Measurements from ENCODE around the gene ZFHX3.

The ZFHX3 gene

DNA sequence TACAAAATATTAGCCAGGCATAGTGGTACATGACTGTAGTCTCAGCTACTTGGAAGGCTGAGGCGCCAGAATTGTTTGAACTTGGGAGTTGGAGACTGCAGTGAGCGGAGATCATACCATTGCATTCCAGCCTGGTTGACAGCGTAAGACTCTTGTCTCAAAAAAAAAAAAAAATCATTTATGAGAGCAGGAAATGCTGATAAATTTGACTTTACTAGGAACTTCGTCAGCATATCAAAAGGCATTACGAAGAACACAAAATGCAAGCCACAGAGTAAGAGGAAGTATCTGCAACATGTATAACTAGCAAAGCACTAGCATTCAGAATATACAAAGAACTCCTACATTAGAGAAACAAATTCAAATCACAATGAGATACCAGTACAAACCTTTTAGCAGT lies 279.3 kb downstream of the ZFHX3 start:
- no peak for DNase-seq (ENCODE audit: extremely low read depth, low read depth)
- TF ChIP-seq, protein P1, sequence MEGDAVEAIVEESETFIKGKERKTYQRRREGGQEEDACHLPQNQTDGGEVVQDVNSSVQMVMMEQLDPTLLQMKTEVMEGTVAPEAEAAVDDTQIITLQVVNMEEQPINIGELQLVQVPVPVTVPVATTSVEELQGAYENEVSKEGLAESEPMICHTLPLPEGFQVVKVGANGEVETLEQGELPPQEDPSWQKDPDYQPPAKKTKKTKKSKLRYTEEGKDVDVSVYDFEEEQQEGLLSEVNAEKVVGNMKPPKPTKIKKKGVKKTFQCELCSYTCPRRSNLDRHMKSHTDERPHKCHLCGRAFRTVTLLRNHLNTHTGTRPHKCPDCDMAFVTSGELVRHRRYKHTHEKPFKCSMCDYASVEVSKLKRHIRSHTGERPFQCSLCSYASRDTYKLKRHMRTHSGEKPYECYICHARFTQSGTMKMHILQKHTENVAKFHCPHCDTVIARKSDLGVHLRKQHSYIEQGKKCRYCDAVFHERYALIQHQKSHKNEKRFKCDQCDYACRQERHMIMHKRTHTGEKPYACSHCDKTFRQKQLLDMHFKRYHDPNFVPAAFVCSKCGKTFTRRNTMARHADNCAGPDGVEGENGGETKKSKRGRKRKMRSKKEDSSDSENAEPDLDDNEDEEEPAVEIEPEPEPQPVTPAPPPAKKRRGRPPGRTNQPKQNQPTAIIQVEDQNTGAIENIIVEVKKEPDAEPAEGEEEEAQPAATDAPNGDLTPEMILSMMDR (IDR thresholded peaks at IDR 0.05; ENCODE audit: low read depth, low read length) = no peak

DNA sequence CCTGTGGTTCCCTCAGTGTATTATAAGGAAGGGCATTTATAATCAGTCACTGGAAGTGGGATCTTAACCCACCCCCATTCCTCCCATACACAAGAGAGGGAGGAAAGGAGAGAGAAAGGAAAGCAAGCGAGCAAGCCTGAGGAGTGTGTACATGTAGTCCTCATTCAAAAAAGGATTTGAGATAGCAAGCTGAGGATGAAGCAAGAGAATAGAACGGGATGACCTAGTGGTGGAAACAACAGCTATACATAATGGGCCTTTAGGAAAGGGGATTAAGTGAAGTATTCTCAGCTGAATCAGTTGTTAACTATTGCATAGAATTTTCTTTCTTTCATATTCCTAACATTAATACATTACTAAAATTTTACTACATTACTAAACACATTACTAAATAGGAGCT lies 281.4 kb downstream of the ZFHX3 start:
- DNase-seq (ENCODE audit: extremely low read depth, low read depth) = no peak
- TF ChIP-seq, protein P1 (IDR thresholded peaks at IDR 0.05; ENCODE audit: low read depth, low read length) = no peak

DNA sequence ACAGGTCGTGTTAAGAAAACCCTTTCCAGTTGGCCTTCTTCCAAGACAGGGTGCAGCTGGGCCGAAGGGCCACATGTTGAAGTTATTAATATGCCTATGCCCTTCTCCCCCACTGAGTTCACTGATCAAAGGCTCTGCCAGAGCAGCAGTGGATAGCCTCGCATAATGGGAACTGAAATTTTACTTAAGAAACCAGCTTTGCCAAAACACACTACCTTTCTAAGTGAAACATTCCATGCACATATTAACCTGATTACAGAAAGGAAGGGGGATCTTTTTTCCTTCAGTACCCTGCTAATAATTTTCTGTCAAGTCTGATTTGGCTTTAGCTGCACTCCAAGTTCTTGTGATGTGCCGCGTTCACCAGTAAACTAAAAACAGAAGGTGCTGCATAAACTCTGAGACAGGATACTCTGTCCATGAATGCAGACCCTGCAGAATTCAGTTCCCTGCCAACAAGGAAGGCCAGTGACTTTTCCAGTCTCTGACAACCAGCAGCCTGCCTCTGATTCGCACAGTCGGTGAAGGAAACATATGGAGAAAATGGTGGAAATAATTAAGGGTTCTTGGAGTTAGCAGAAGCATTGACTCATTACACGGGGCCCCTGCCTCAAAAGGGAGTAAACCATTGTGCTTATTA lies 283.8 kb downstream of the ZFHX3 start:
- TF ChIP-seq, protein P1 (IDR thresholded peaks at IDR 0.05; ENCODE audit: low read depth, low read length) = no peak
- DNase-seq (ENCODE audit: extremely low read depth, low read depth) = no peak

DNA sequence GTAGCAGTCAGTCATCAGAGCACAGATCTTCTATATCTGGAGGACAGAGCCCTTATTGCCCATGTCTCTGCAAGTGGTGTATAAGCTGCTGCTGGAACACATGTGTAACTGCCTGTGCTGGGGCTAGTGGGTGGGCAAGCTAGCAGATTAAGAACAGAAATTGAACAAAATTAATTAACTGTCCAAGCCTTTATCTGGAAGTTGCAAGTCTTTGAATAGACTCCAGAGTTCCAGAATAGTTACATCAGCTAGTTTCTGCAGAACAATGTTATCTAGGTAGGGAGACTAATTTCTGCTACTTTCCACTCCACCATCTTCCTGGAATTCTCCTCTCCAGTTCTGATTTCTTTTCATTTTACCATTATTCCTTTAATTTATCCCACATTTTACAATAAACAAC lies 287.3 kb downstream of the ZFHX3 start:
- no peak for DNase-seq (ENCODE audit: extremely low read depth, low read depth)
- TF ChIP-seq, protein P1 (IDR thresholded peaks at IDR 0.05; ENCODE audit: low read depth, low read length) = no peak

DNA sequence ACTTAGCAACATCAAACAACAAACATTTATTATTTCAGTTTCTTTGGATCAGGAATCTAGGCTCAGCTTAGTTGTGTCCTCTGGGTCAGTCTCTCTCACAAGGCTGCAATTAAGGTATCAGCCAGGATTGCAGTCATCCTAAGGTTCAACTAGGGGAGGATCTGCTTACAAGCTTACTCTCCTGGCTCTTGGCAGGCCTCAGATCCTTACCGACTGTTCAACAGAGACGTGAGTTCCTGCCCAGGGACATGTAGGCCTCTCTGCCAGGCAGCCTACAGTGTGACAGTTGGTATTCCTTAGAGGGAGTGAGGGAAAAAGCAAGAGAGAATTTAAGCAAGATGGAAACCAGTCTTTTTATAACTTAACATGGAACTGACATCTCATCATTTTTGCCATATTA lies 294.0 kb downstream of the ZFHX3 start:
- no peak for DNase-seq (ENCODE audit: extremely low read depth, low read depth)
- TF ChIP-seq, protein P1 (IDR thresholded peaks at IDR 0.05; ENCODE audit: low read depth, low read length) = no peak

DNA sequence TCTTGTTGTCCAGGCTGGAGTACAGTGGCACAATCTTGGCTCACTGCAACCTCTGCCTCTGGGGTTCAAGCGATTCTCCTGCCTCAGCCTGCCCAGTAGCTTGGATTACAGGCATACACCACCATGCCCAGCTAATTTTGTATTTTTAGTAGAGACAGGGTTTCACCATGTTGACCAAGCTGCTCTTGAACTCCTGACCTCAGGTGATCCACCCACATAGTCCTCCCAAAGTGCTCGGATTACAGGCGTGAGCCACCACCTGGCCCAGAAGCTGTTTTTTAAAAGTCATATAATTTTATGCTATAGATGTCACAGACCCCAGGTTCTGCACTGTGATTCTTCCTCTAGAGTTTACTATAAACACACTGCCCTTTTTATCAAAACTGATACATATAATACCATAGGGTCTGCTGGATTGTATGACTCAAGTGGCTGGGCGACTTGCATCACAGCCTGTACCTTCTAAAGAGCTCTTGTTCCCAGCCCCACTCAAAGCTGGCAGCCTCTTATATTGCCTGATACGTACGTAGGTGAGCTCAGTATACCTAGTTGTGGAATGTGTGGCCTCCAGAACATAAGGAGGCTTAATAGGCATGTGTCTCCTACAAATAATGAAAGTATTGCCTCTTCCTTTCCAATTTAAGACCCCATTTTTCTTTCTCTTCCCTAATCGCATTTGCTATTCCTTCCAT lies 295.8 kb downstream of the ZFHX3 start:
- no peak for DNase-seq (ENCODE audit: extremely low read depth, low read depth)
- TF ChIP-seq, protein P1 (IDR thresholded peaks at IDR 0.05; ENCODE audit: low read depth, low read length) = no peak

DNA sequence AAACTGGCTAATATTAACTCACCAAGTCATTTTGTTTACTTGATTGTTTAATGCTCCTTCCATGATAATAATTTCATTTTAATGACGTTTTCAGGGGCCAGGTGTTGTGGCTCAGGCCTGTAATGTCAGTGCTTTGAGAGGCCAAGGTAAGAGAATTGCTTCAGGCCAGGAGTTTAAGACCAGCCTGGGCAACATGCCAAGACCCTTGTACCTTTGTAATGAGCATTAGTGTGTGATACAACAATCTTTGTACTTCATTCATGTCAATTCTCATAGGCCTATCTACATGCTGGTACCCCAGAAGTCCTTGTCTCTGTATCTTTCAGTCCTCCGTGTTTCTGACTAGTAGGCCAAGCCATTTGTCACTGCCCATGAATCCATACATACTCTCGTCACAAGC lies 296.9 kb downstream of the ZFHX3 start:
- TF ChIP-seq, protein P1 (IDR thresholded peaks at IDR 0.05; ENCODE audit: low read depth, low read length) = no peak
- no peak for DNase-seq (ENCODE audit: extremely low read depth, low read depth)

Measured in AG09319 (cell line).